ENCODE measurements around the gene PALD1.

GRCh38 chr10:70604106-70604505 is 125.5 kb downstream of the PALD1 start:
- TF ChIP-seq CTCF (conservative IDR thresholded peaks at IDR 0.05 in 1 of 2, IDR thresholded peaks at IDR 0.05 in 1 of 2; ENCODE audit: low read depth in 1 of 2, low read length in 2 of 2) = no peak
- TF ChIP-seq EZH2 (IDR thresholded peaks at IDR 0.05; ENCODE audit: low read length, missing control alignments) = no peak

Data from fibroblast of lung (primary cell).